GM12878 (cell line): ENCODE results near the gene ICE2.

ENCODE experiments used
- JUND ChIP-seq: IDR thresholded peaks from 2 replicates; pipeline ENCODE4 v1.6.1; 2012; ENCODE audit warnings: low read depth, mild to moderate bottlenecking, low read length, improper control_type of control experiment, moderate library complexity
- MXI1 ChIP-seq: fragments of 150-350 bp; IDR thresholded peaks from 2 replicates; pipeline ENCODE4 v1.6.1; 2011; ENCODE audit warnings: low read depth, mild to moderate bottlenecking, inconsistent platforms, low read length, improper control_type of control experiment
- MYC ChIP-seq: IDR thresholded peaks from 2 replicates; pipeline ENCODE4 v1.6.1; 2011; ENCODE audit warnings: mild to moderate bottlenecking, low read length, moderate library complexity, inconsistent platforms; ENCODE audit not compliant: insufficient read depth, insufficient replicate concordance, insufficient read length, severe bottlenecking
- RCOR1 ChIP-seq: conservative IDR thresholded peaks from 2 replicates; pipeline ENCODE4 v1.6.1; 2012; ENCODE audit warnings: low read depth, low read length, improper control_type of control experiment
- ZZZ3 ChIP-seq: IDR thresholded peaks from 2 replicates; pipeline ENCODE4 v1.6.1; 2011; ENCODE audit warnings: low read depth; ENCODE audit not compliant: control insufficient read depth, insufficient read length
- TF ChIP-seq, protein P1 (sequence below), 3 experiments: IDR thresholded peaks in 2 of 3; conservative IDR thresholded peaks in 1 of 3; 2 replicates each; pipeline ENCODE4 v1.5.1; 2011; ENCODE audit warnings: low read depth in 3 of 3, low read length in 3 of 3, mild to moderate bottlenecking in 3 of 3, control low read depth in 2 of 3, moderate library complexity in 2 of 3, inconsistent platforms in 1 of 3, mixed read lengths in 1 of 3; ENCODE audit not compliant: control insufficient read depth in 2 of 3, insufficient read depth in 1 of 3; ENCODE audit errors: extremely low read depth in 1 of 3
- TF ChIP-seq, protein P2 (sequence below): IDR thresholded peaks from 2 replicates; pipeline ENCODE4 v1.6.1; 2012; ENCODE audit warnings: low read length, inconsistent platforms

DNA sequence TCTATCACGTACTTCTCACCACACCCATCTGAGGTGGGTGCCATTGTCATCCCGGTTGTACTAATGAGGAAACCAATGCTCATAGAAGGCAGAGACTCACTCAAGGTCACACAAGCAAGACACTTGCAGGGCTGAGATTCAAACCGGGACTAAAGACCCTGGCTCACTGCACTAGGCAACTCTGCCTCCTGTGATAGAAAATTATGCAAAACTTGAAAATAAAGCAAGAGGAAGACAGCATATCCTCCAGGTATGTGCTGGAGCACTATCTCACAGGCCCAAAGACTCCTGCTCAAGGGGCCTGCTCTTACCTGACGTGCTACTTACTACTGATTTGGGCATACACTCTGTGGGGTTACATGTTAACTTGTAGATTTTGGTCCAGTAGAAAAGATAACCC is 106.7 kb downstream of the ICE2 start:
- TF ChIP-seq JUND (no peak), MXI1 (no peak), ZZZ3 (no peak), MYC (no peak), RCOR1 (no peak)
- TF ChIP-seq, protein P1, sequence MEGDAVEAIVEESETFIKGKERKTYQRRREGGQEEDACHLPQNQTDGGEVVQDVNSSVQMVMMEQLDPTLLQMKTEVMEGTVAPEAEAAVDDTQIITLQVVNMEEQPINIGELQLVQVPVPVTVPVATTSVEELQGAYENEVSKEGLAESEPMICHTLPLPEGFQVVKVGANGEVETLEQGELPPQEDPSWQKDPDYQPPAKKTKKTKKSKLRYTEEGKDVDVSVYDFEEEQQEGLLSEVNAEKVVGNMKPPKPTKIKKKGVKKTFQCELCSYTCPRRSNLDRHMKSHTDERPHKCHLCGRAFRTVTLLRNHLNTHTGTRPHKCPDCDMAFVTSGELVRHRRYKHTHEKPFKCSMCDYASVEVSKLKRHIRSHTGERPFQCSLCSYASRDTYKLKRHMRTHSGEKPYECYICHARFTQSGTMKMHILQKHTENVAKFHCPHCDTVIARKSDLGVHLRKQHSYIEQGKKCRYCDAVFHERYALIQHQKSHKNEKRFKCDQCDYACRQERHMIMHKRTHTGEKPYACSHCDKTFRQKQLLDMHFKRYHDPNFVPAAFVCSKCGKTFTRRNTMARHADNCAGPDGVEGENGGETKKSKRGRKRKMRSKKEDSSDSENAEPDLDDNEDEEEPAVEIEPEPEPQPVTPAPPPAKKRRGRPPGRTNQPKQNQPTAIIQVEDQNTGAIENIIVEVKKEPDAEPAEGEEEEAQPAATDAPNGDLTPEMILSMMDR (IDR thresholded peaks at IDR 0.05 in 2 of 3, conservative IDR thresholded peaks at IDR 0.05 in 1 of 3; ENCODE audit: control insufficient read depth in 2 of 3, extremely low read depth in 1 of 3, insufficient read depth in 1 of 3, low read depth in 3 of 3, low read length in 3 of 3) = no peak
- TF ChIP-seq, protein P2, sequence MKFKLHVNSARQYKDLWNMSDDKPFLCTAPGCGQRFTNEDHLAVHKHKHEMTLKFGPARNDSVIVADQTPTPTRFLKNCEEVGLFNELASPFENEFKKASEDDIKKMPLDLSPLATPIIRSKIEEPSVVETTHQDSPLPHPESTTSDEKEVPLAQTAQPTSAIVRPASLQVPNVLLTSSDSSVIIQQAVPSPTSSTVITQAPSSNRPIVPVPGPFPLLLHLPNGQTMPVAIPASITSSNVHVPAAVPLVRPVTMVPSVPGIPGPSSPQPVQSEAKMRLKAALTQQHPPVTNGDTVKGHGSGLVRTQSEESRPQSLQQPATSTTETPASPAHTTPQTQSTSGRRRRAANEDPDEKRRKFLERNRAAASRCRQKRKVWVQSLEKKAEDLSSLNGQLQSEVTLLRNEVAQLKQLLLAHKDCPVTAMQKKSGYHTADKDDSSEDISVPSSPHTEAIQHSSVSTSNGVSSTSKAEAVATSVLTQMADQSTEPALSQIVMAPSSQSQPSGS = no peak
